Urothelium cell line (cell line): ENCODE results near the gene POC5.
"Not testable (repeated sequence)": the region's sequence is repeated elsewhere in the genome, so short reads cannot be mapped to it uniquely, and the experiment has no call there.

ENCODE experiments used
- DNase-seq: peaks from one replicate; pipeline ENCODE4 v3.0.0; 2011; ENCODE audit warnings: low spot score, mixed read lengths
- FAIRE-seq: peaks from 2 replicates; lab custom pipeline; 2011; peaks lifted over from hg19 to GRCh38; lab: Jason Lieb, UNC

POC5 gene

GRCh38 chr5:75706775-75707174, 10.5 kb downstream of the POC5 start:
- FAIRE-seq (no peak), DNase-seq (no peak)

GRCh38 chr5:75706016-75706415, 11.2 kb downstream of the POC5 start:
- DNase-seq (no peak), FAIRE-seq (no peak)

GRCh38 chr5:75701856-75702255, 15.4 kb downstream of the POC5 start:
- DNase-seq = no peak
- FAIRE-seq = no peak

GRCh38 chr5:75695472-75696351, 21.5 kb downstream of the POC5 start:
- not testable (repeated sequence) for DNase-seq, FAIRE-seq

- DNase-seq (no peak), FAIRE-seq (no peak)
Observed at GRCh38 chr5:75694781-75695180, 22.5 kb downstream of the POC5 start.

GRCh38 chr5:75690669-75691068, 26.6 kb downstream of the POC5 start:
- DNase-seq = no peak
- FAIRE-seq = no peak

GRCh38 chr5:75686480-75686879, 30.8 kb downstream of the POC5 start:
- DNase-seq = no peak
- no peak for FAIRE-seq

- no peak for DNase-seq
- no peak for FAIRE-seq
Observed at GRCh38 chr5:75685141-75685540, 32.1 kb downstream of the POC5 start.

GRCh38 chr5:75681125-75681830, 36.0 kb downstream of the POC5 start:
- no peak for DNase-seq
- no peak for FAIRE-seq

GRCh38 chr5:75678155-75678554, 39.1 kb downstream of the POC5 start:
- DNase-seq = no peak
- no peak for FAIRE-seq

- DNase-seq (no peak), FAIRE-seq (no peak)
Observed at GRCh38 chr5:75677607-75678006, 39.6 kb downstream of the POC5 start.

- DNase-seq (no peak), FAIRE-seq (no peak)
Observed at GRCh38 chr5:75675783-75676182, 41.5 kb downstream of the POC5 start.

GRCh38 chr5:75672616-75673015, 44.6 kb downstream of the POC5 start:
- no peak for FAIRE-seq
- no peak for DNase-seq

GRCh38 chr5:75671506-75671905, 45.7 kb downstream of the POC5 start:
- no peak for FAIRE-seq
- no peak for DNase-seq

- no peak for FAIRE-seq
- no peak for DNase-seq
Observed at GRCh38 chr5:75670577-75670976, 46.7 kb downstream of the POC5 start.

- DNase-seq (no peak), FAIRE-seq (no peak)
Observed at GRCh38 chr5:75668977-75669689, 48.1 kb downstream of the POC5 start.

GRCh38 chr5:75668445-75668844, 48.8 kb downstream of the POC5 start:
- no peak for FAIRE-seq
- no peak for DNase-seq

- FAIRE-seq (no peak), DNase-seq (no peak)
Observed at GRCh38 chr5:75667586-75667985, 49.7 kb downstream of the POC5 start.

GRCh38 chr5:75666801-75667200, 50.4 kb downstream of the POC5 start:
- FAIRE-seq = no peak
- DNase-seq = no peak

GRCh38 chr5:75664979-75665378, 52.3 kb downstream of the POC5 start:
- DNase-seq (no peak), FAIRE-seq (no peak)

GRCh38 chr5:75663579-75664284, 53.5 kb downstream of the POC5 start:
- no peak for DNase-seq
- no peak for FAIRE-seq
